ENCODE measurements around the gene ATP5IF1. TPM values are rescaled to one million over a fixed set of nuclear protein-coding genes. Genes with fewer than 3 reads are reported as not detected.

ATP5IF1 gene
- total and polyA plus RNA-seq, 2 of the 13 experiments (the other 11 are each of a cell fraction or from before 2014, with no cell fraction given), result 97.7 to 131 TPM

GRCh38 chr1:28208818-28209441, 27.0 kb upstream of the ATP5IF1 start:
- intact Hi-C loops (cut with micrococcal nuclease; ENCODE audit: unreplicated experiment), result loop anchor here (2.0 kb wide), 2 partner anchors 118 to 350 kb away; no protein-coding TSS in a partner anchor
- no peaks in the 10 kb centered on the region for H4K20me1 ChIP-seq (ENCODE audit: insufficient read depth, low read length)
- no peak overlapping the region for H3K27ac ChIP-seq (ENCODE audit: extremely low read length, insufficient read depth, low read length)
- ATAC-seq, result peak; percentile 72
- peaks cover 3% of the 10 kb centered on the region for H3K79me2 ChIP-seq (ENCODE audit: insufficient read depth, low read length)
- 65% methylated on average over 4 of the region's 4 CpGs for WGBS (ENCODE audit: low lambda C conversion rate)
- no peaks in the 10 kb centered on the region for H3K27me3 ChIP-seq (ENCODE audit: control insufficient read depth in 1 of 2, insufficient read depth in 2 of 2, low read length in 2 of 2)
- H3K4me2 ChIP-seq (ENCODE audit: low read depth, low read length), result no peak overlapping the region
- H3K4me1 ChIP-seq (ENCODE audit: insufficient read depth, low read length), result peaks cover 17% of the 10 kb centered on the region
- peaks cover 11 to 58% of the 10 kb centered on the region in 2 experiments for H3K36me3 ChIP-seq (replicated peaks in 1 of 2; ENCODE audit: control insufficient read depth in 1 of 2, insufficient read depth in 2 of 2, low read length in 2 of 2)
- BruUV-seq (replicated peaks), result TSS peak; percentile 30
- POLR2A ChIA-PET, result interaction anchor here (1.2 to 1.3 kb wide), 2 partner anchors 118 to 121 kb away, joined by 4 read pairs; partner anchors contain the start of gene EYA3
- H3K4me3 ChIP-seq (replicated peaks in 1 of 3; ENCODE audit: insufficient read depth in 1 of 3, low read depth in 2 of 3, low read length in 3 of 3), result no peak overlapping the region
- CTCF ChIA-PET (ENCODE audit: low intra/inter-chr PET ratio, low total read pairs), result interaction anchor here (2.3 to 2.8 kb wide), 2 partner anchors 118 to 350 kb away, joined by 10 to 34 read pairs; no protein-coding TSS in a partner anchor
- no peaks in the 10 kb centered on the region for H3K9me3 ChIP-seq (ENCODE audit: low read length)
- DNase-seq (ENCODE audit: low spot score), result peak; percentile 58
- FAIRE-seq, result peak; percentile 36
- H3K9ac ChIP-seq (ENCODE audit: insufficient read depth, low read depth, low read length), result no peak overlapping the region
- in situ Hi-C loops (cut with HindIII; ENCODE audit: extremely low pct_ligation_motif_present, low pct_unique_long_range_greater_than_20kb), result loop anchor here (5.0 to 10.0 kb wide), 2 partner anchors 117 to 344 kb away; no protein-coding TSS in a partner anchor
- no peak overlapping the region for H2AFZ ChIP-seq (ENCODE audit: low read length)
- TF ChIP-seq NFE2 (CRISPR knock-in tag; IDR thresholded peaks at IDR 0.05) (no peak), EP300 (IDR thresholded peaks at IDR 0.05; ENCODE audit: low read depth in 2 of 2, low read length in 2 of 2) (no peak), EP300 (CRISPR knock-in tag; IDR thresholded peaks at IDR 0.05; ENCODE audit: borderline replicate concordance) (no peak), BATF2 (CRISPR knock-in tag; IDR thresholded peaks at IDR 0.05) (no peak), STAG1 (CRISPR knock-in tag; IDR thresholded peaks at IDR 0.05) (peak; percentile 86), ZNF724P (CRISPR knock-in tag; IDR thresholded peaks at IDR 0.05; ENCODE audit: borderline replicate concordance) (no peak), AKNA (CRISPR knock-in tag; IDR thresholded peaks at IDR 0.05; ENCODE audit: borderline replicate concordance) (no peak), RAD21 (CRISPR knock-in tag; IDR thresholded peaks at IDR 0.05) (peak; percentile 51; the same call in 1 of the 2 replicates), ZNF383 (CRISPR knock-in tag; IDR thresholded peaks at IDR 0.05; ENCODE audit: borderline replicate concordance) (no peak), CTCF (CRISPR knock-in tag; IDR thresholded peaks at IDR 0.05) (peak; percentile 79), GATAD2A (CRISPR knock-in tag; IDR thresholded peaks at IDR 0.05) (0 out of 2 replicates have a peak, but pooled peaks have one; percentile 13), CSRNP1 (CRISPR knock-in tag; IDR thresholded peaks at IDR 0.05) (no peak), ASH2L (IDR thresholded peaks at IDR 0.05; ENCODE audit: insufficient read length, low read depth, low read length) (no peak), RXRB (CRISPR knock-in tag; IDR thresholded peaks at IDR 0.05; ENCODE audit: borderline replicate concordance) (no peak)

Measured in HepG2 (cell line).